Skin epidermis (tissue), 12 donors: ENCODE results near the gene CRYBG2.
"Not testable (repeated sequence)": the region's sequence is repeated elsewhere in the genome, so short reads cannot be mapped to it uniquely, and the experiment has no call there.

Experiments
- H3K27ac ChIP-seq, 21 experiments: fragments of 200-600 bp; sonication (generic) in 11 of 21; one replicate each; pipeline ENCODE4 v1.5.0; 2020; ENCODE audit warnings: mild to moderate bottlenecking in 3 of 21, inconsistent platforms in 2 of 21, moderate library complexity in 2 of 21
- H3K4me3 ChIP-seq, 7 experiments: fragments of 200-600 bp; sonication (generic) in 2 of 7; one replicate each; pipeline ENCODE4 v1.5.0; 2020; ENCODE audit warnings: inconsistent platforms in 2 of 7, mild to moderate bottlenecking in 2 of 7, moderate library complexity in 1 of 7

Gene CRYBG2

DNA sequence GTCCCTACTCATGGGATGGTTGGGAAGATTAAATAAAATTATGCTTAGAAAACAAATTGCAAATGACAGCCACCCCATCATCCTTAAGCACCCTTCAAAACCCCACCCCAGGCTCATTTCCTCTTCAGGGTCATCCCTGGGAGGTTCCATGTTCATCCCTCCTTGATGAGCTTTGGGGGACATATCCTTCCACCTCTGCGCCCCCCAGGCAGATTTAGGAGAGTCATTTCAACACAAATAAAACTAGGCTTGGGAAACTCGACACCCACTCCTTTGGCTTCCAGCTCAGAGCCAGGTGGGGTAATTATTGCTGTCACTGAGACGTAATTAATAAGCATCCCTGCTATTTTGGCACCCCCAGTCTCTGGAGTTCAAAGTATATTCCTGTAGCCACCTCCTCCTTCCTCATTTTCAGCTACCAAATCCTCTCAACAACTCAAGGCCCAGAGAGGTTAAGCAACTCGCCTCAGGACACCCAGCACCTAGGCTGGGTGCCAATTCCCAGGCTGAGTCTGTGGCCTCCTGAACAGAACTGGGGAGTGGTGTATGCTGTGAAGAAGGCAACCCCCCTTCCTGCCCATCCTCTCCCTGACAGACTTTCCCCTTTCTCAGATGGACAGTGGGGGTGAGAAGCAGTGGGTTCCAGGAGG is 595 bp downstream of the CRYBG2 start:
- peak overlapping the region; percentile 9 to 34 (median 25) for H3K4me3 ChIP-seq
- peak overlapping the region in 19 of 21 experiments; percentile 12 to 87 (median 70) for H3K27ac ChIP-seq

DNA sequence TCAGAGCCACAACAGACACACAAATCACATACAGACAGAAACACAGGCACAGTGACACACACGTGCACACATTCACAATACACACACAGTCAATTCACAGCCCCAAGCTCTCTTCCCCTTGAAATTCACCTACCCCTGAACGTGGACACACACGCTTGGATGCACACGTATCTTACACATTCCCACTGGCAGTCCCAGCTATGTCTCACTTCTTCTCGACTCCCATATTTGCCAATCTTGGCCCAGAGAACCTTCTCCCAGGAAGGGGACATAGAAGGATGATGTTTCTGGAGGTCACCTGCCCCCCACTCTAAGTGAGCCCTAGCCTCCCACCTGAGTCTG is 1.6 kb downstream of the CRYBG2 start:
- H3K4me3 ChIP-seq, result peak overlapping the region in 5 of 7 experiments; percentile 24 to 34 (median 27)
- H3K27ac ChIP-seq, result peak overlapping the region in 19 of 21 experiments; percentile 4 to 86 (median 70)

DNA sequence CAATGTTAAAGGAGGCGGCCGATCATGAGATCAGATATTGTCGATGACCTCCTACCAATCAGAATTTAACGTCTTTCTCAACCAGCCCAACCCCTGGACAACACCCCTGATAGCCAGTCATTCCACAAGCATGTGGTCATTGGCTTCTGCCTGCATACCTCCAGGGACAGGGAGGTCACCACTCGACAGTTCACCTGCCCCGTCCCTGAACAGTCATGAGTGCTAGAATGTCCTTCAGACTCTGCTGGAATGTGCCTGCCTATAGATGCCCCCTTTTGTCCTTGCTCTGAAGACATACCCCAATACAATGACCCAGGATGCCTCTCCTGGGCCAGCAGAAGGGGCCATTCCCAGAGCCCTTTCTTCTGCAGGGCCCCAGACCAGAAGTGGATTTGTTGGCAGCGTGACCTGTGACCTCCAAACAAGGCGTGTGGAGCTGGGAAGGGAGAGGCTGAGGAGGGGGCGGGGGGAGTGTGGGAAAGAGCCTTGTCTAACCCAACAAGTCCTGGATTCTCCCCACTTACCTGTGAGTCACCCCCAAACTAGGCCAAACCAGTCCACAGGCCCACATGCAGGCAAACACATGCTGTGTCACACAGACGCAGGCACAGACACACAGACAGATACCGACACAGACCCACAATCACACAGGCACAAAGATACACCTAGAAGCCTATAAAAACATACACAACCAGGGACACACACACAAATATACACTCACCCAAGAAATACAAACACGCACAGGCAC is 2.2 kb downstream of the CRYBG2 start:
- Histone ChIP-seq H3K4me3 (peak overlapping the region in 4 of 7 experiments; percentile 24 to 34 (median 28)), H3K27ac (peak overlapping the region in 18 of 21 experiments; percentile 4 to 86 (median 70))

DNA sequence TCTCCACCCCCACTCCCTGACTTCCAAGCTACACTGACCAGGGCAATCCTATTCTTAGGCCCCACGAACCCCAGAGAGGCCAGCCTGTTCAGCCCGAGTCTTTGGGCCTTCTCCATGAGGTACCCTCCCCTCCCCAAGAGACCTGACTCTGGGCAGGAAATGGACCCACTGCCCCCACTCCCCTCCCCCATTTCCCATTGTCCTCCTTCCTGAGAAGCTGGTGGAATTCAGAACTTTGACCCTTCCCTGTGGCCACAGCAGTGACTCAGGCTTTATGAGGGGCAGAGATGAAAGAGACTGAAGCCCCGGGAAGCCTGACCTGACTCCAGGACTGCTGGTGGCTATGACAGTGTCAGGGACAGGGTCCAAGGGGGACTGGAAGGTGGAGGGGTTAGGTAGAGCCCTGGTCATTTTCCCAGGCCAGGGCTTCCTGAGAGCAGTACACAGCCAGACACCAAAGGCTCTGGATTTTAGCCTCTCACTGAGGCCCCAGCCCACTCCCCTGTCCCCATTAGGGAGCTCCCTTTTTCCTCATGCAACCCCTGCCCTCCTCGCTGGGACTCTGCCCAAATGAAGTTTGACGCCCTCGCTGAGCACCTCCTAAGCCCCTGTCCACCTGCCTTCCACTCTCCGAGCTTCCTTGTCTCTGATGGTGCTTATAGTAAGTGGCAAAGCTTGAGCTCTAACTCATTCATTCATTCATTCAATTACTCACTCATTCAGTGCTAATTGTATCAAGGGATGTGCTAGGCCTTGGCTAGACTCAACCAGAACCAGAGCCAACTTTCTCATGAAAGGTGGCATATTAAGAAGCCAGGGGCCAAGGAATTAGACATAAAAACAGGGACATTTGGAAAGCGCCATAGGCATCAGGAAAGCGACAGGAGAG is 3.0 kb downstream of the CRYBG2 start:
- Histone ChIP-seq H3K4me3 (no peak overlapping the region), H3K27ac (peak overlapping the region in 8 of 21 experiments; percentile 14 to 86 (median 70))

DNA sequence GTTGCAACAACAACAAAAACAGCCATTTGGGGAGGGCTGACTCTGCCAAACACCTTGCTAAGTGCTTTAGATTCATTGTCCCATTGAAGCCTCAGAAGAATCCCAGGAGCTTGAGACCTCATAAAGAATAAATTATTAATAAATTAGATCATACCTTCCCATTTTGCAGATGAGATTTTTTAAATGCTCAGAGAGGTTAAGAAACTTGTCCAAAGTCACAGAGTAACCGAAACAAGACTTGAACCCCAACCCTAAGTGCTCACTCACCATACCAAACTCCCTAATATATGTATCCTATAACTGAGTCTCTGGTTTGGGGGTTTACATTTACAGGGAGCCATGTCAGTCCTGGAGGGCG is 3.6 kb downstream of the CRYBG2 start:
- peak overlapping the region in 2 of 21 experiments; percentile 14 to 86 for H3K27ac ChIP-seq
- no peak overlapping the region for H3K4me3 ChIP-seq

DNA sequence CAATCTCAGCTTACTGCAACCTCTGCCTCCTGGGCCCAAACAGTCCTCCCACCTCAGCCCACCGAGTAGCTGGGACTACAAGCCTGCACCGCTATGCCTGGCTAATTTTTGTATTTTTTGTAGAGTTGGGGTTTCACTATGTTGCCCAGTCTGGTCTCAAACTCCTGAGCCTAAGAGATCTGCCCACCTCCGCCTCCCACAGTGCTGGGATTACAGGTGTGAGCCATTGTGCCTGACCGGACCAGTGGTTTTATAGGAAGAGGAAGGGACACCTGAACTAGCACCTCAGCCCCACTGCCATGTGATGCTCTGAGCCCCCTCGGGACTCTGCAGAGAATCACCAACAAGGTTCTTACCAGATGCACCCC is 4.1 kb downstream of the CRYBG2 start:
- Histone ChIP-seq H3K27ac (no peak overlapping the region), H3K4me3 (no peak overlapping the region)

DNA sequence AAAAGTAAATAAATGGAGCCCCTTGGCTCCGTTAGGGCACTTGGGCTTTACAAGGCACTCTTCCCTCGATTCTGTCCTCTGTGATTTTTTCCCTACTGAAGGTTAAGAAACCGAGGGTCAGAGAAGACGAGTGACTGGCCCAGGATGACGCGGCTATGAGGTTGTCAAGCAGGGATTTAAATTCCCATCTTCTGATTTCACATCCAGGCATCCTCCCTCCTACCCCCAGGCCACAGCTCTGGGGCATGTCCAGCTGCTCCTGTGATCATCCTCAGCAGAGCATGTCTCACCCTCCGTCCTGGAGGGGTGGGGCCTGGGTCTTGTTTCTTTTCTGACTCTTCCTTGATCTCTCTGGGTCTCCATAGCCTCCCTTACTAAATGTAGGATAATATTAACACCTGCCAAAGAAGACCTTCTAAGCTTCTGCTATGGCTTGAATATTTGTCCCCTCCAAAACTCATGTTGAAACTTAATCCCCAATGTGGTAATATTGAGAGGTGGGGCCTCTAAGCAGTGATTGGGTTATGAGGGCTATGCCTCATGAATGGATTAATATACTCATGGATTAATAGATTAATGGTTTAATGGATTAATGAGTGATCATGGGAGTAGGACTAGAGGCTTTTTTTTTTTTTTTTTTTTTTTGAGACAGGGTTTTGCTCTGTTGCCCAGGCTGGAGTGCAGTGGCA is 4.6 kb downstream of the CRYBG2 start:
- Histone ChIP-seq H3K4me3 (no peak overlapping the region), H3K27ac (no peak overlapping the region)

DNA sequence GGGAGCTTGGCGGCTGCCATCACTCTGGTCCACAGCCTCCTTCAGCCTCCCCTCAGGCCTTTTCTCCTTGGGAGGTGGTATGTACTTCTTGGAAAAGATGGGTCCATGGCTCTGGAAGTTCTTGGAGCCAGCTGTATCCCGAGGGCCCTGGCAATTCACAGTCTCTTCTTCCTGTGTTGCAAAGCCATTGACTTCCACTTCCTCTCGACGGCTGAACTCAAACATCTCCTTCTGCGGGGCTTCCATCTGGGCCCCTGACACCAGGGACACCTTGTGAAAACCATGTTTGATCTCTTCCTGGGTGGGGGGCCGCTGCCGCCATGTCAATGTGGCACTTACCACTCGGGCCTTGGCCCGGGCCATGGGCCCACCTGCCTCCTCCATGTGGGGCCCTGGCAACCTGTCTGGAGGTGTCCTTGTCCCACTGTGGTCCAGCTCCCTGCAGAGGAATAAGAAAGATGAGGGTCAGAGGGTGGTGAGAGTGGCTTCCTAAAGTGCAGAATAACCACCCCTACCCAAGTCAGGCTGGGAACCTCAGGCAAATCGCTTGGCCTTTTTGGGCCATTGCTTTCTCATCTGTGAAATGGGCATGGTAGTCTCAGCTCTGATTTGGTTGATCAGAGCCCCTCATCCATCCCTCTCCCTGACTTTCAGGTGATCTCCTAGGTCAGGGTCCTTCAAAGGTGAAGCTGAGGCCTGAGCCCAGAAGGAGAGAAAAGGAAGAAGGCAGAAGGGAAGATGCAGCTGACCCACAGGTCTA is 7.5 kb downstream of the CRYBG2 start:
- H3K4me3 ChIP-seq, result no peak overlapping the region
- H3K27ac ChIP-seq, result no peak overlapping the region

DNA sequence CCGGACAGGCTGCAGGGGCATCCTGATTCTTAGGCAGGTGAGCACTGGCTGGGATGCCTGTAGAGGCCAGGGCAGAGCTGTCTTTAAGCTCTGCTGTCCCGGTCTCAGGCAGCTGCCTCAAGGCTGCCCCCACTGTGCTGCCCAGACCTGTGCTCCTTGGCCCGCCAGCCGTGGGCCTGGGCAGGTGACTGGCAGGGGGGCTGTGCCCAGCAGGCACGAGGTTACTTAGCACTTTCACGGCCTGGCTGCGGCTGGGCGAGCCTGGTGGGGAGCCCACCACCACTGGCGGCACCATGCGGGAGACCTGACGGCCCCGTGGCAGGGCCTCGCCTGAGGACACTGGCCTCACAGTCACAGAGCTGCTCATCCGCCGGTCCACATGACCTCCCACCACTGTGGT is 8.2 kb downstream of the CRYBG2 start:
- Histone ChIP-seq H3K27ac (no peak overlapping the region), H3K4me3 (no peak overlapping the region)

DNA sequence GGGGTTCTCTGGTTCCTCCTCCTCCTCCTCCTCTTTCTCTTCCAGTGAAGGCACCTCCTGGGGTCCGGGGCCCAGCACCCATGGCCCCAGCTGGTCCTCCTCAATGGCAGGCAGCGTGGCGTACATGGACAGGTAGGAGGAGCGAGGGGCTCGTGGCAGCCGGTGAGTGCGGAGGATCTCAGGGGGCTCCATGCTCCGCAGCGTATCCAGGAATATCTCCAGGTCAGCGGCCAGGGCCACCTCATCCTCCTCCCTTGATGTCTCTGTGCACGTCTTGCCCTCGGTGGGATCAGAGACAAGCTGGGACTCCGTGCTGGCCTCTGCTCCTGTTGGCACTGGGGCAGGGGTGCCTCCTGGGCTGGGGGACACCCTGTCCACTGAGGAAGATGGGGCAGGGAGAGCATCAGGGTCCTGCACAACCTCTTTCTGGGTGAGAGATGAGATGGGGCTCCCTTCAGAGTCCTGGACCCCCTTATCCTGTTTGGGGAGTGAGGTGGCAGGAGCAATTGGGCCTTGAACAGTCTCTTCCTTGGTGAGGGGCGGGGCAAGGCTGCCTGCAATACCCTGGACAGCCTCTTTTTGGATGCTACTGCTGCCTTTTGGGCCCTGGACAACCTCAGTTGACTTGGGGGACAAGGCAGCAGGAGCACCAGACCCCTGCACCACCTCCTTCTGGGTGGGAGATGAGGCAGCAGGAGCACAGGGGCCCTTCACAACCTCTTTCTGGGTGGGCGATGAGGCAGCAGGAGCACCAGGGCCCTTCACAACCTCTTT is 9.6 kb downstream of the CRYBG2 start:
- H3K4me3 ChIP-seq, result no peak overlapping the region

DNA sequence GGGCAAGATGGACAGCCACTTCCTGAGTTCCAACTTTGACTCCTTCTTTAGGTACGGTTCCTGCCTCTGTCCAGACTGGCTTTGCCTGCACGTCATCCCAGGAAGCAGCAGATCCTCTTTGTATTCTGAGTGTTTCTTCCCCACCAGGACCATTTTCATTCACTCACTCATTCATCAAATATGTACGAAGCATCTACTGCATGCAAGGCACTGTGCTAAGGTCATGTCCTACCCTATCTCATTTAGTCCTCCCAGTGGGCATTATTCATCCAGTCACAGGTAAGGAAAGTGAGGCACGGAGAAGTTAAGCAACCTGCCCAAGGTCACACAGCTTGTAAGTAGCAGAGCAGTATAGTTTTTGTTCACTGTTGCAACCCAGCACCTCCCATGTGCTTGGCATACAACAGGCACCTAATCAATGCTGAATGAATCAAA is 13.9 kb downstream of the CRYBG2 start:
- H3K4me3 ChIP-seq, result no peak overlapping the region
- no peak overlapping the region for H3K27ac ChIP-seq

More for the DNA sequence above, 9.6 kb downstream of the CRYBG2 start:
- H3K27ac ChIP-seq, result no peak overlapping the region

DNA sequence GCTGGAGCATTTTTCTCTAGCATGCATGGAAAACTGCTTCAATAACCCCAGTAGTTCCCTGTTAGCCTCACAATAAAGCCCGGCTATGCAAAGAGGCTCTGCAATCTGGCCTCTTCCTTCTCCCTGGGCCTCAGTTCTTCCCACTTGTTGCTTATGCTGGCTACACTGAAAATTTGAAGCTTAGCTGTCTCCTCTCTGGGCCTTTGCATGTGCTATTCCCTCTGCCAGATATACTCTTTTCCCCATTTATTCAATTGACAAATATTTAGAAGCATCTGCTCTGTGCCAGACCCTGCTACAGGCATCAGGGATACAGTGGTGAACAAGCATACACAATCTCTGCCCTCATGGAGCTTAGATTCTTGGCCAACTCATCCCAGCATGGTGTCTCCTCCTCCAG is 15.3 kb downstream of the CRYBG2 start:
- H3K4me3 ChIP-seq, result no peak overlapping the region
- no peak overlapping the region for H3K27ac ChIP-seq

DNA sequence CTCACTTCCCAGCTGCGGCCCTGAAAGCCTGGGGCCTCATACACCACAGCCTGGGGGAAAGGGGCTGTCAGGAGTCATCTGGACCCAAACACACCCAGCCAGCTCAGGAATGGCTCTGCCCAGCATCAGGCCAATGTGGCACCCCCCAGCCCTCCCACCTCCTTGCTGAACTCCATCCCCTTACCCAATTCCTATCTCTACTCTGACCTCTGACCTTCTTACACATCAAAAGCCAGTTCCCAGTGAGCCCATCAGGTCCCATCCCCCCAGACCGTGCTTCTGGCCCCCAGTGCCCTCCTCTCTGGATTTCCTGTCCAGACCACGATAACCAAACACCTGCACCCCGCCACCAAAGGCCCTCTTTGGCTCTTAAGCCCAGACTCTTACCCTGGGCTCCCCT is 16.3 kb downstream of the CRYBG2 start:
- H3K4me3 ChIP-seq, result no peak overlapping the region
- no peak overlapping the region for H3K27ac ChIP-seq

DNA sequence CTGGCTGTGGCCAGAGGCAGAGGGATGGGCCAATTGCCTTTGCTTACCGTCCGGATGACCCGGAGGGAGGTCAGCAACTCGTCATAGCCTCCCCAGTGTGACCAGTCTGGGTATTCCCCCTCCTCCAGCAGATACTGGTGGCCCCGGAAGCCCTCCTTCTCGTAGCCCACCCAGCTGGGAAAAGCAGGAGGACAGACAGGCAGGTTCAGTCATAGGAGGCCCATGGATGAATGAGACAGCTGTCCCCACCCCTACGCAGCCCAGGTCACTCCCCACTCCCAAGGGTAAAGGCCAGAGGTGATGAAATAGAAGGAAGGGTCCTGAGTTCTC is 16.8 kb downstream of the CRYBG2 start:
- Histone ChIP-seq H3K4me3 (no peak overlapping the region), H3K27ac (peak overlapping the region in 3 of 21 experiments; percentile 4 to 42 (median 11))

DNA sequence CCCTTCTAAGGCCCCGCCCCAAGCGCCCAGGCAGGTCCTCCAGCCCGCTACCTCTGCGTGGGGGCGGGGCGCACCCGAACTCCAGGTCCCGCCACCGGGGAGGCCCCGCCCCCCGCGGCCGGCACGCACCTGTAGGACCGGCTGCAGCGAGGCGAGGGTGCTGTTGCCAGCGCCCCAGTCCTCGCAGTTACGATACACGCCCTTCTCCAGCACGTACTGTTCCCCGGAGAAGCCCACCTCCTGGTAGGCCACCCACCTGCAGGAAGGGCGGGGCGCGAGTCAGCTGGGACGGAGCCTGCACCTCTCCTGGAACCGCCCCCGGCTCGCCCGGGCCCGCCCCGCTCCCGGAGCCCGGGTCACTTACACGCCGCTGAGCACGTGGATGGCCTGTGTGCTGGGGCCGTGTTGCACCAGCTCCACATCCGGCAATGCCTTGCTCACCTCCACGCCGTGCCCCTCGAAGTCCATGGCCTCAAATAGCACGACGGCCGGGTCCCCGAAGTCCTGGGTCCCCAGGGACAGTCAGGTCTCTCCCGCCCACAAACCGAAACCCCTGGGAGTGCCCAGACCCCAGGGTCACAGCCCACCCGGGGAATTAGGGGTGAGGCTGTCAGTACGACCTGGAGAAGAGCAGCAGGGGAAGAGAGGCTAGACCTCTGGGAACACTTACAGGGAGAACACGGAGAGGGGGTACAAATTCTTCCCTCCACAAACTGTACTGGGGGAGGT is 17.3 kb downstream of the CRYBG2 start:
- Histone ChIP-seq H3K4me3 (peak overlapping the region; percentile 23 to 52 (median 36)), H3K27ac (peak overlapping the region in 5 of 21 experiments; percentile 4 to 60 (median 42))

DNA sequence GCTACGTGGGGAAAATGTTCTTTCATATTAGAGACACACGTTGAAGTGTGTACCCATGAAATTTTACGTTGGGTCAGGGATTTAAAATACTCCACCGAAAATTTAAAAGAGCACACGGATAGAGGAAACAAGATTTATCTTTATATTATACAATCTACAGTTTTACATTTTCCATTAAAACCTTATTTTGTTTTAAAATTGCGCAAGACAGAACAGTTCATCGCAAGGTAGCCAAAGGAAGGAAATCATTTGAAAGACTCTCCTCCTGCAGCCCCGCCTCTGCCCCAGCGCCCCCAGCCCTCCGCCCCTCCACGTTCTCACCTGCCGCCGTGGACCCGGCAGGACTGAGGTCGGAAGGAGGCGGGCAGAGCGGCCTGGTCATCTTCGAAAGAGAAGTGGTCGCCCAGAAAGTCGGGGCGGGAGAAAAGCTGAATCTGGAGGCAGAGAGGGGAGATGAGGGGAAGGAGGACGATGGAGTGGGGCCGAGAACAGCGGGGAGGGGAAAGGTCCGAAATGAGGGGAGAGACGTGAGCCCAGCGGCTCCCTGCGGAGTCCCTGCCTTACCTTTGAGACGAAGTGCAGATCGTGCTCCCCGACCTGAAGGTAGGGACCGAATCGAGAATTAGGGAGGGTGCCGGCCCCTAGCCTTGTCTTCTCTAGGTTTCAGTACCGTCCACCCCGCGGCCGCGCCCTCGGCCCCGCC is 18.0 kb downstream of the CRYBG2 start:
- Histone ChIP-seq H3K4me3 (peak overlapping the region; percentile 23 to 52 (median 36)), H3K27ac (peak overlapping the region in 5 of 21 experiments; percentile 12 to 50 (median 42))

DNA sequence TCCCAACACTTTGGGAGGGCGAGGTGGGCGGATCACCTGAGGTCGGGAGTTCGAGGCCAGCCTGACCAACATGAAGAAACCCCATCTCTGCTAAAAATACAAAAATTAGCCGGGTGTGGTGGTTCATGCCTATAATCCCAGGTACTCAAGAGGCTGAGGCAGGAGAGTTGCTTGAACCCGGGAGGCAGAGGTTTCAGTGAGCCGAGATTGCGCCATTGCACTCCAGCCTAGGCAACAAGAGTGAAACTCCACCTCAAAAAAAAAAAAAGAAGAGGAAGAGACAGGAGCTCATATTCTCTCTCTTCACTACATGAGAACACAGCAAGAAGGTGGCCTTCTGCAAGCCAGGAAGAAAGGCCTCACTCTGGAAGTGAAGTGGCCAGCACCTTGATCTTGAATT is 20.6 kb downstream of the CRYBG2 start:
- H3K4me3 ChIP-seq, H3K27ac ChIP-seq: not testable (repeated sequence)
